ENCODE results near the gene PCGF3.
"Not testable (repeated sequence)": the region's sequence is repeated elsewhere in the genome, so short reads cannot be mapped to it uniquely, and the experiment has no call there.

The PCGF3 gene

DNA sequence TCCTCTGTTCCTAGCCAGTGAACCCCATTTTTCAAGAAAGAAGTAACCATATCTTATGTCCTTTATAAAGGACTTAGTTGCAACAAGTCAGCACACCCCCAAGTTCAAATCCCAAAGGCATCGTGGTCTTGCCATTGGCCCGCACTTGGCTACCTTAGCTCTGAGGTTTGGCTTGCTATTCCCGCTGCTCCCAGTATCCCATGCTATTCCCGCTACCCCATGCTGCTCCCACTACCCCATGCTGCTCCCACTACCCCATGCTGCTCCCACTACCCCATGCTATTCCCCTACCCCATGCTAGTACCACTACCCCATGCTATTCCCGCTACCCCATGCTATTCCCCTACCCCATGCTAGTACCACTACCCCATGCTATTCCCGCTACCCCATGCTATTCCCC lies 37.4 kb upstream of the PCGF3 start:
- DNase-seq (ENCODE audit: low read depth), result not testable (repeated sequence)

DNA sequence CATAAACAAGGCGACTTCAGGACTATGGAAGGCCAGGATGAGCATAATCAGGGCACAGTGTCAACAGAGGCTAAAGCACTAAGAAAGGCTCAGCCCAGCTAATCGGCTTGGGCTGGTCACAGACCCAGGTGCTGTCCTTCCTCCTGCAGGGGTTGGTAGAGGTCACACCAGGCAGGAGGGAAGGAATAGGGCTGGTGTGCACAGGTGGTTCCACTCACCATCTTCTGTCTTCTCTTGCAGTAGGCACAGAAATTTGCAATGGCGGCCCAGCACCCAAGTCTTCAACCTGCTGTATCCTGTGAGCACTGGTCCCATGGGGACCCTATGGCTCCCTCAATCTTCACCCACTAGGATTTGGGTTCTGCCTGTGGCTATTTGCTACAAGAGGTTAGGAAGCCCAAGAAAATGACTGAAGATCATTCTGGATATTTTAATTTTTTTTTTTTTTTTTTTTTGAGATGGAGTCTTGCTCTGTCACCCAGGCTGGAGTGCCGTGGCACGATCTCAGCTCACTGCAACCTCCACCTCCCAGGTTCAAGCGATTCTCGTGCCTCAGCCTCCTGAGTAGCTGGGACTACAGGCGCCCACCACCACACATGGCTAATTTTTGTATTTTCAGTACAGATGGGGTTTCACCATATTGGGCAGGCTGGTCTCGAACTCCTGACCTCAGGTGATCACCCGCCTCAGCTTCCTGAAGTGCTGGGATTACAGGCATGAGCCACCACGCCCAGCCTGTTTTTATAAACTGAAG lies 35.6 kb upstream of the PCGF3 start:
- not testable (repeated sequence) for DNase-seq (ENCODE audit: low read depth)

DNA sequence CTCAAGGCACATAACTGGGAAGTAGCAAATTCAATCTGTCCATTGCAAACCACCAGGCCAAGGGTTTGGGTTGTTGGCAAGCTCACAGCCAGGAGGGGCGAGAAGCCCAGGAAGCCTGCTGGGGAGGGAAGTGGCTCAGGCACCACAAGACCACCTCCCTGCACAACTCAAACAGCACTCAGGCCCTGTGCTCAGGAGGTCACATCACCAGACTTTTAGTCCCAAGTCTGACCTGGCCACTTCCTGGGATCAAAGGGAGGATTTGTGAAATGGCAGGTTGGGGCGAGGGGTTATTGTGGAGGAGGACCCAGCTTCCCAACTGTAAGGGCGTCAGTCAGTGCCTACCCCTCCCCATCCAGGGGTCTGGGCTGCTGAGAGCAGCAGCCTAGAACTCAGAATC lies 33.9 kb upstream of the PCGF3 start:
- DNase-seq (ENCODE audit: low read depth), result no peak

DNA sequence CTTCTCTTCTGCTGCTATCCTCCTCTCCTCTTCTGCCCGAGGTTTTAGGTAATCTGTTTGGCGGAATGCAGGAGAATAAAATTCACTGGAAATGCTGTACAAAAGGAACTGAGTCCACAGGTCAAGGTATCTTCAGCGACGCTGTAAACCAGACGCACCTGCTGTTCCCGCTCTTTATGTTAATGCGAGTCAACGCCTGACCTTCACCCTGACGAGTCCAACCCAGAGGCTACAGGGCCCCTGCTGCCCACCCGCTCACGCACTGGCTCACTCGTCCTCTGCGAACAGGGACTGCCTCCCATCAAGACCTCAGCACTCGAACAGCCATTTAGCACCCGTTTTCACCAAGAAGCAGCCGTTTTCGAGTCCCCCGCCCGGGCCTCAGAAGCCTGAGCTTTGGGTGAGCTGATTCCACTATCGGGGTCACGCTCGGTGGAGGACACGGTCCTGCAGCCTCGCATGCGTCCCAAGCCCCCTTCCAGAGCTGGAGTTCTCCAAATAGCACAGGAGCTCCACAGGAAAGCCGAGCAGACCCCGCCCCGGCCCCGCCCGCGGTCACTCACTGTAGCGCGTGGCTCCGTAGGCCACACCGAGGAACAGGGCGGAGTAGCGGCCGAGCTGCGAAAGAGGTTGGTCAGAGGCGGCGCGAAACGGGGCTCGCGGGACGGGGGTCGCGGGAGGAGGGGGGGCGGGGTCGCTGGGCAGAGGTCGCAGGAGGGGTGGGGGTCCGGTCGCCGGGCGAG lies 32.1 kb upstream of the PCGF3 start:
- DNase-seq (ENCODE audit: low read depth), result no peak

DNA sequence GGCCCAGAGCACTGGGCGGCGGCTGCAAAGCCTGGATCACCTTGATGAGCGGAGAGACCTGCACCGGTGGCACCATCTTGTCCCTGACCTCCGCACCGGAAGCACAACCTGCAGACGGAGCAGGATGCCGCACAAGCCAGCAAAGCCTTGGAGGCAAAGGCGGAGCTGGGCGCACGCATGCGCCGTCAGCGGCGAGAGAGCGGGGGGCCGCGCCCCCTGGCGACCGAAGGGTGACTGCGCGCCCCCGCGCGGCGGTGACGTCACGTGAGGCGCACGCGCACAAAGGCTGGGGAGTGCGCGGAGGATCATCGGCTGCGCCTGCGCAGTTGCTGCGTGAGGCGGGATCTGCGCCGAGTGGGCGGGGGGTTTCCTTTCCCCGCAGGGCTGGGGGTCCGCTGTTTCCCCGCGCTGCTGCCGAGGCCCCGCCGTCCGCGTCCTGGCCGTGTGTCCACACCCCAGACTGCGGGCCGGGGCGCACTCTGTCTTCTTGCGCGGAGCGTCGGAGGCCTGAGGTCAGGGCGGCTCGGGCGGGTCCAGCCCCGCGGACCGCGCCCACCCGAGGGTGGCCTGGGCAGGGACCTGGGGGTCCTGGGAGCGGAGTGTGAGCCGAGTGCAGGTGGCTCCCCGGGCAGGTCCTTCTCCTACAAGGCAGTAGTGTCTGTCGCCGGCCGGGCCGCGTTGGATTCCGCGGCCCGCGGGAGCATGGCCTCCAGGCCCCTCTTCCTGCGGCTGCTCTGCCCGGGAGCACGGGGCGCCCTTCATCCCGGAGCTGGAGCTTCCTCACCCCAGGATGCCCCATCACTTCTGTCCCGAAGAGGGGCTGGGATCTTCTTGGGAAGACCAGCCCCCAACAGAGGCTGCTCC lies 31.2 kb upstream of the PCGF3 start, which contains the start of the genes ATP5ME and MYL5:
Gene ATP5ME (minus strand): TSS at position 105 of the 864 bp plus-strand sequence. CDS start 29 bp downstream, at position 76.
Gene MYL5 (plus strand): TSS at position 371 of the 864 bp plus-strand sequence. CDS start 3,485 bp downstream, outside the sequence.
- peak; percentile 91 for DNase-seq (ENCODE audit: low read depth)

DNA sequence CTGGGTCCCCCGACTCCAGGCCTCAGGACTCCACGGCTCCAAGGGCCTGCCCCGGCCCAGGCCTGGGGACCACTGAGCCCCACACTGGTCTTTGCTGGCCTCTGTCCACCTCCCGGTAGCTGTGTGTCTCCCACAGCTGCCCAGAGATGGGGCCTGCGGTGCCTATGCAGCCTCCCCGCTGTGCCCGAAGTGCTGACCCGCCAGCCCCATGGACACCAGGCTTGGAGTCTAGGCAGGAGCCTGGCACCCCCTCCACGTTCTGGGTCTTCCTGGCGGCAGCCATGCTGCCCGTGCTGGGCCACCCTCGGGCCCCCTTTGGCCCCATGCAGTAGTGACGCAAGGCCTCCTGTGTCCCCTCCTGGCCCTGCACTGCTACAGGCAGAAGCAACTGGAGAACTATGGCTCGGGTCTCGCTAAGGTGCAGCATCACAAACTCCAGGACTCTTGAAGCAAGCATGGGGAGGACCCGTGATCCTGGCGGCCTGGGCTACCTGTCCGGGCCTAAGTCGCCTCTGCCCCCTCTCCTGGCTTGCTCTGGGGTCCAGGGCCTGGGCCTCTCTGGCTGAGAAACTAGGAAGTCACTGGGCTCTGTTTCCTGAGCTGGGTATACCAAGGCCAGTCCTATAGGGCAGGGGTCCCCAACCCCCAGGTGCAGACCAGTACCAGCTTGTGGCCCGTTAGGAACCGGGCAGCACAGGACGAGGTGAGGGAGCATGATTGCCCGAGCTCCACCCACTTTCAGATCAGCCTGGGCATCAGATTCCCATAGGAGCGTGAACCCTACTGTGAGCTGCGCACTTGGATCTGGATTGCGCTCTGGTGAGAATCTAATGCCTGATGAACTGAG lies 30.4 kb upstream of the PCGF3 start:
- DNase-seq (ENCODE audit: low read depth), result no peak

DNA sequence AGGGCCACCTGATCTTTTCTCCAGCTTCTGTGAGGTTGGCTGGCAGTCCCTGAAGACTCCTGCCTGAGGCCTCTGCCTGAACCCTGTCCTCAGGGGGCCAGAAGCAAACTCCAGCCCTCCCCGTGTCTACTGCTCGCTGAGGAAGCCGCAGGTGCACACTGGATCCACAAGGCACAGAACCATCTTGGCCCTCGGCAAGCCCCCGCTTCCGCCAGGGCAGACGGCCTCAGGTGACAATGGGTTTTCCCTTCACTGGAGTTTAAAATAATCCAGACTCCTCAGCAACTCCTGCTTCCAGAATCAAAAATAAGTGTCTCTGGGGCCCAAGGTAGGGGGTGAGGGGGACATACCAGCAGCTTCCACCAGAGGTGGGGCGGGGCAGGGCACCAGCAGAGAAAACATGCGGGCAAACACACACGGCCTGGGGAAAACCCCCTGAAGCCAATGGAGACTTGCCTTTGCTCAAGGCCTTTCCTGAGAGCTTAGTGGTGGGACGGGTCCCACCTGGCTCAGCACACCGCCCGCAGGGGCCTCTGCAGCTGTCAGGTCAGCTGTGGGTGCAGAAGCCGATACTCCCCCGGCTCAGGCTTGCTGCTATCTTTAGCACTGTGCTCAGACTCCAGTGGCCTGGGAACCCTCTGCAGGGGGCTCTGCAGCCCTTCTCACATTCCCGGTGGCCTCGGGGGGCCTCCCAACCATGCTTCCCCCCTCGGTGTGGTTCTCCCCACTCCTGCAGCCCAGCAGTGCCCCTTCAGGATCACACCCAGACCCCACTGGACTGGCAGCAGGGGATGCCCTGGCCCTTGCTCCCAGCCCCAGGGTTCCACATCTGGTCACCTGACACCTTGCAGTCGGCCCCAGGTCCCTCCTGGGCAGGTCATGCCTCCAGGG lies 29.4 kb upstream of the PCGF3 start:
- DNase-seq (ENCODE audit: low read depth), result no peak

DNA sequence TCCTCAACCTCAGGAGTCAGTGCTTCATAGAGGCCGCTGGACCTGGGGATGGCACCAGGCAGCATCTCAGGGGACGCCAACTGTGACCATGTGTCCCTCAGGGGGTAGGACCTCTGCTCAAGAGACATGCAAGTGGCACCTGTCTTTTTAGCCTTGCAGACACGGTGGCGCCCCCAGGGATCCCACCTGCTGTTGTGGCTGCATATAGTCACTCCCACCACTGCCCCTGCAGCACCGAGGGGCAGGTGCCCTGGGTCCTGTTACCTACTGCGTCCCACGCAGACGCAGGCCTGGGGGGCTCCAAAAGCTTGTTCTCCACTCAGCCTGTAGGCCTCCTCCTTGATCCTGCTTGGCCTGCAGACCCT lies 28.8 kb upstream of the PCGF3 start:
- no peak for DNase-seq (ENCODE audit: low read depth)

DNA sequence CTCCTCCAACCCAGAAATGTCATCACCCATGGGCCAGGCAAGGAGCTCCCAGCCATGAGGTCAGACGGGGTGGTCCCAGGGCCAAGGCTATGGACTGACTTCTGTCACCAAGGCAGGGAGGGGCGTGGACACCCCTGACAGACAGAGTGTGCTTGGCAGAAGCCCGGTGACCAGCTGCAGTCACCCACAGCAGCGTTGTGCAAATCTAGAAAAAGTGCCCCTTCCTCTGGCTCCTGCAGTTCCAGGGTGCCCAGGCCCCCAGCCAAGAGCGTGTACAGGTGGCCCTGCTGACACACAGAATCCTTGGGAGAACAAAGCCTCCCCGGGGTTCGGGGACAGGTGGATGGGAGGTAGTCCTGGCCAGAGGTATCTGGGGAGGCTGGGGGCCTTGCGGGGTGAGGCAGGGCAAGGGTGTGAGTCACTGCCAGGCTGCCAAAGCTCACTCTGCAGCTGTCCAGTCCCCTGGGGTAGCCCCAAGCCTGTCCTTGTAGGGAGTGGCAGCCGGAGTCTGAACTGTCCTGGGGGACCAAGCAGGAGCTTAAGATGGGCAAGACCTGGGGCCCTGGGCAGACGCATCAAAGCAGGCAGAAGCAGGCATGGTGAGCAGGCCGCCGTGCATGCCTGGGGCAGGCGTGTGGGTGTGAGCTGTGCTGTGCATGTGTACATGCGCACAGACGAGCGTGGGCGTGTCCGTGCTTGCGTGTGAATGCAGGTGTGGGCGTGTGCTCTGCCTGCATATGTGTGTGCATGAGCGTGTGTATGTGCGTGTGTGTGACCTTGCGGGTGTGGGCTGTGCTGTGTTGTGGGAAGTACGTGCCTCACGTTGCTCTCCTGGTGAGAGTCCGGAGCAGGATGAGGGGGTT lies 28.0 kb upstream of the PCGF3 start:
- no peak for DNase-seq (ENCODE audit: low read depth)

DNA sequence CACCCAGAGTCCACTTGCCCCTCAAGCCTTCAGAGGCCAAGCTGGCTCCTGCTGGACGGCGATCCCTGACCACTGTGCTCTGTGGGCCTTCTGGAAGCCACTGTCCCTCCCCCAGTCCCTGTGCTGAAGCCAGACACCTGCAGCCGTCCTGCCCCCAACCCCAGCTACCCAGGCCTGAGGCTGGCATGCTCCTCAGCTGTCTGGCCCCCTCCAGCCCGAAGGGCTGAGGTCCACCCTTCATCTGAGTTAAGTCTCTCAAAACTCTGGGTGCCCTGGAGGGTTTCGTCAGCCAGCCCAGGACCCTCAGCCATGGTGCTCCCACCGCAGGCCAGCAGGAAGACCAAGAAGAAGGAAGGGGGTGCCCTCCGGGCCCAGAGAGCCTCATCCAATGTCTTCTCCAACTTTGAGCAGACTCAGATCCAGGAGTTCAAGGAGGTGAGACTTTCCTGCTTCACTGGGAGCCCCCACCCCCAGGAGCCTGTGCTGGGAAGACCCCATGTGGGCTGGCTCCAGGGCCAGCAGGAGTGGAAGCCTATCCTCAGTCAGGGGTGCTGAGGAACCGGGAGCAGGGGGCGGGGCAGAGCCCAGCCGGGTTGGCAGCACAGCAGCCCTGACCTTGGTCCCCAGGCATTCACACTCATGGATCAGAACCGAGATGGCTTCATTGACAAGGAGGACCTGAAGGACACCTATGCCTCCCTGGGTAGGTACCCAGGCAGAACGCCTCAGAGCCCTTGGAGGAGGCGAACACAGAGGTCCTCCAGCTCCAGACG lies 27.1 kb upstream of the PCGF3 start:
- DNase-seq (ENCODE audit: low read depth), result no peak

DNA sequence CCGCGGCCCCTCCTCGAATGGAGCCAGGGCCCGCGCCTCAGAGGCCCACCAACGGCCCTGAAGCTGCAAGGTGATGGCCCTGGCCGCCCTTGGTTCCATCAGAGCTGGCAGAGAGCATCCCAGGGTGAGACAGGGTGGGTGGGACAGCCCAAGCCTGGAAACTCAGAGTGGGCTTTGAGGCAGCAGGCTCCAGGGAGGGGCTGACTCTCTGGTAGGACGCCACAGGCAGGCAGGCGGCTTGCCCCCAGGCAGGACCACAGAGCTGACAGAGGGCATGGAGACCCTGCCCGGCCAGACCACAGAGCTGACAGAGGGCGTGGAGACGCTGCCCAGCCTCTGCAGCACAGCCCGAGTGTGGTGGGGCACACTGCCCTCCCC lies 26.5 kb upstream of the PCGF3 start:
- no peak for DNase-seq (ENCODE audit: low read depth)

DNA sequence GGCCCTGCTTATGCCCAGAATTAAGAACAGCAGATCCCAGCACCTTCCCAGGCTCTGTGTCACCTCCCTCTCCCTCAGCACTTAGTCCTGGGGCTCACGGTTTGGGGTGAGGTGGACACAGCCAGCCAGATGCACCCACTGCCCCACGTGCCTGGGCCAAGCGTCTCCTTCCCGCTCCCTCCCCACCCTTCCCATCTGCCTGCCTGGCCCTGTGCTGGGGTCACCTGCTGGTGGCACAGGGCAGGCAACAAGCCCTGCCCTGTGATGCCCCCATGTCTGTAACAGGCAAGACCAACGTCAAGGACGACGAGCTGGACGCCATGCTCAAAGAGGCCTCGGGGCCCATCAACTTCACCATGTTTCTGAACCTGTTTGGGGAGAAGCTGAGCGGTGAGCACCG lies 26.0 kb upstream of the PCGF3 start:
- no peak for DNase-seq (ENCODE audit: low read depth)

DNA sequence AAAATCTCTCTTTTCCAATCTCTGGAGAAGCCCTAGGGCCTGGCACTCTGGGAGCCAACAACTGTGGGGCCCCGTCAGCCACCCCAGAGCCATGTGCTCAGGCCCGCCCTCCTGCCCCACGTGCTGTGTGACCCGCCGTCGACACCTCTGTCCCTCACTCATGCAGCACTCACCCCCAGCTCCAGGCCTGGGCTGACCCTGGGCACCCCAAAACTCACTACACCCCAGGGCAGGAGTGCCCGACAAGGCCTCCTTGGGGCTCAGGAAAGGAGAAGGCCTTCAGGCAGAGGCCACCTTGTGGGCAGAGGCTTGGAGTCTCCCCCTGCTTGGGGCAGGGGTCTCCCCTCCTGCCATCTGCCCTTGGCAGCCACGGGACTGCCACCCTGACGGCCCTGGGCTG lies 25.5 kb upstream of the PCGF3 start:
- no peak for DNase-seq (ENCODE audit: low read depth)

DNA sequence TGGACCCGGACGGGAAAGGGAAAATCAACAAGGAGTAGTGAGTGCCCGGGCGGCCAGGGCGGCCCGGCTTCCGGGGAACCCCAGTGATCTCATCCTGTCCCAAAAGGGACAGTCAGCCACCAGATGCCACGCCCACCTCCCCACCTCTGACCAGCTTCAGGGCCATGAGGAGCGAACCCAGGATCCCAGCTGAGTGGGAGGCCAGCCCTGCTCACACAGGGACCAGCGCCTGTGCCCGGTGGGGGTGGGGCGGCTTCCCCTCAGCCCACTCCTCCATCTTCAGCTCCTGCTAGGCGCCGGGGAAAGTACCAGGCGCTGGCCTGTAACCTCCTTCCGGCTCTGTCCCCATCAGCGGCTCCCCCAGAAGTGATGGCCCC lies 25.1 kb upstream of the PCGF3 start:
- no peak for DNase-seq (ENCODE audit: low read depth)

DNA sequence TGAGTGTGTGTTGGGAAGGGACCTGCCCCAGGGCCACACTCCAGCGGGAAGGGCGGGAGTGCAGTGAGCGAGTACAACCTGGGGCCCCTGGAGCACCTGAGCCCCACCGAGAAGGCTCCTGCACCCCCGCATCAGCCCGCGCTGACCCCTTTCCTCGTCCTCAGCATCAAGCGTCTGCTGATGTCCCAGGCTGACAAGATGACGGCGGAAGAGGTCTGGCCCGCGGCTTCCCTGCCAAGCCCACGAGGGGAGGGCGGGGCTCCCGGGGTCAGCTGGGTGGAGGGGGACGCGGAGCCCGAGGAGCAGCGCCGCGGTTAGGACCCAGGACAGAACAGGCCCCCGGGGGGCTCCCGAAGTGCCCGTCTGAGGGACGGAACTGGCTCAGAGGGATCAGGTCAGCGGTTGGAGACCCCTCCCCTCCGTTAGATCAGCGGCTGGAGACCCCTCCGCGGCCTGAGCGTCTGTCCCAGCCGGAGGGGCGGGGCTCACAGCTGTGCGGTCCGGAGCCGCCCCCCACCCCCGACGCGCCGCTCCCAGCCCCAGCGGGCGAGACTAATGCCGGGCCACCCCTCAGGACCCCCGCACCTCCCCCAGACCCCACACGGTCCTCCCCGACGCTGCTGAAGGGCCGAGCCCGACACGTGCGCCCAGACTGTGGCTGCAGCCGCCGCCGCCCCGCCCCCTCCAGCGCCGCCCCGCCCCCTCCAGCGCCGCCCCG lies 24.5 kb upstream of the PCGF3 start:
- no peak for DNase-seq (ENCODE audit: low read depth)

DNA sequence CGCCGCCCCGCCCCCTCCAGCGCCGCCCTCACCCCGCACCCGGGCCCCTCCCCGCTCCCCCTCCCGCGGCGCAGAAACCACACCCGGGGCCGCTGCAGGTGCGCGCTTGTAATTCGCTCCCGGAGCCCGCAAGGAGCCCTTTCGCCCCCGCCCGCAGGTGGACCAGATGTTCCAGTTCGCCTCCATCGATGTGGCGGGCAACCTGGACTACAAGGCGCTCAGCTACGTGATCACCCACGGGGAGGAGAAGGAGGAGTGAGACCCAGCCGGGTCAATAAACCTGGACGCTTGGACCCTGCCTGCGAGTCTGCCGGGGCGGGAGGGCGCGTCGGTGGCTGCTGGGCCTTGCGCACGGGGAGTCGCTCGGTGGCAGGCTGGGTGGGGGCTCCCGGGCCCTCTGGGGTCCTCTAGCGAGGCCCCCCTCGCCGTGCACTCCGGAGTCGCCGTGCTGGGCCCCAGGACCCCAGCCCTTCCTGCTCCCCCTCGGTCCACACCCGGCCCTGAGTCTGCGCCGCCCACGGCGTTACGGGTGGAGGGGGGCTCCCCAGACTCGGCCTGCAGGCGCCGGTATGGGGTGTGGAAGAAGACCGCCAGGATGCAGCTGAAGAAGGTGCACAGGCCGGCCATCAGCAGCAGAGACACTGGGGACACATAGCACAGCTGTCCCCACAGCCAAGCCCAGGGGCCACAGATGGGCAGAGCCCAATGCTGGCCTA lies 23.7 kb upstream of the PCGF3 start:
- DNase-seq (ENCODE audit: low read depth), result no peak

DNA sequence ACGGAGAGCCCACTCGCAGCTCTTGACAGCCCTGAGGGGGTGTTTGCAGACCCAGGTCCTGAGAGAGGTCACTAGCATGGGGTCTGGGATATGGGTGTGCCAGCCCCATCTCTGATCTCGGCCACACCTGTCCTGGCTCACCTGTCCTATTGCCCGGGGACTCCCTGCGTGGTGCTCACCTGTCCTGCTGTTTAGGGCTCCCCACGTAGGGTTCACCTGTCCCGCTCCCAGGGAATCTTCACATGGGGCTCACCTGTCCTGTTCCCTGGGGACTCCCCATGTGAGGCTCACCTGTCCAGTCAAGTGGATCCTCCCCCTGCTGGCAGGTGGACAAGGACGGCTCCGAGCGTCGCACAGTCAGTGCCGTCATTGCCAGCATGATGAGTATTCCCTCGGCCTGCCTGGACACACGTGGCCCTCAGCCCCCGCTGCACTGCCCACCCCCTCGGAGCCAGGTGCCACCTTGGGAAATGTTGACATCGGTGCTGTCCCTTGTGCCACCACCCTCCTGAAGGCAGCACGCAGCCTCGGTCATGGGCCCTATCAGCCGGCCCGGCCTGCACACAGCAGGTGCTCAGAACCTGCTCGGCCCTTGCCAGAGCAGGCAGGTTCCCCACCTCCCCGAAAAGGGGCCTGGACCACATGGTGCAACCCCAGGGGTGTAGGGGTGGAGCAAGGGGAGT lies 23.0 kb upstream of the PCGF3 start:
- DNase-seq (ENCODE audit: low read depth), result no peak

Data from HS-27A (cell line).